ENCODE measurements around the gene HOXD9.
A peak's percentile ranks its signal among the peaks of the same experiment; 100 is the strongest.

HOXD9 gene

DNA sequence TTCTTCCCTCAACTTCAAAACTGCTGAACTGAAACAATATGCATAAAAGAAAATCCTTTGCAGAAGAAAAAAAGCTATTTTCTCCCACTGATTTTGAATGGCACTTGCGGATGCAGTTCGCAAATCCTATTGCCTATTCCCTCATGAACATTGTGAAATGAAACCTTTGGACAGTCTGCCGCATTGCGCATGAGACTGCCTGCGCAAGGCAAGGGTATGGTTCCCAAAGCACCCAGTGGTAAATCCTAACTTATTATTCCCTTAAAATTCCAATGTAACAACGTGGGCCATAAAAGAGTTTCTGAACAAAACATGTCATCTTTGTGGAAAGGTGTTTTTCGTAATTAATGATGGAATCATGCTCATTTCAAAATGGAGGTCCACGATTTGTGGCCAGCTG is 15.4 kb downstream of the HOXD9 start:
- no peak for DNase-seq (ENCODE audit: low spot score)

DNA sequence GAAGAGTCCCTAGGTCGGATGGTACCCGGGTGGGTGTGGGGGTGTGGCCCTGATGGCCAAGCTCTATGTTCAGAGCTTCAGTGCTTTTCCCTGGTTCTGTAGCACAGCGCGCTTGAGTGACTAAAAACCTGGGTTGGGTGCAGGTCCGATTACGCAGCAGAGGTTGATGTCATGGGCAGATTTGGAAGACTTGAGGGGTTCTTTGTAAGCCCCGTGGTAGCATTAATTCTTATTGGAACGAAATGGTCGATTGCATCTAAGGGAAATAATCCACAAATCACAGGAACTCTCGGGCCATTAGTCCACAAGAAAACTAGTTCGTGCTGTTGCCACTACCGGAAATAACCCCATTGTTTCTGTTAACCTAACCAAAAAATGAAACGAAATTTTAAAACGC is 16.0 kb downstream of the HOXD9 start:
- no peak for DNase-seq (ENCODE audit: low spot score)

DNA sequence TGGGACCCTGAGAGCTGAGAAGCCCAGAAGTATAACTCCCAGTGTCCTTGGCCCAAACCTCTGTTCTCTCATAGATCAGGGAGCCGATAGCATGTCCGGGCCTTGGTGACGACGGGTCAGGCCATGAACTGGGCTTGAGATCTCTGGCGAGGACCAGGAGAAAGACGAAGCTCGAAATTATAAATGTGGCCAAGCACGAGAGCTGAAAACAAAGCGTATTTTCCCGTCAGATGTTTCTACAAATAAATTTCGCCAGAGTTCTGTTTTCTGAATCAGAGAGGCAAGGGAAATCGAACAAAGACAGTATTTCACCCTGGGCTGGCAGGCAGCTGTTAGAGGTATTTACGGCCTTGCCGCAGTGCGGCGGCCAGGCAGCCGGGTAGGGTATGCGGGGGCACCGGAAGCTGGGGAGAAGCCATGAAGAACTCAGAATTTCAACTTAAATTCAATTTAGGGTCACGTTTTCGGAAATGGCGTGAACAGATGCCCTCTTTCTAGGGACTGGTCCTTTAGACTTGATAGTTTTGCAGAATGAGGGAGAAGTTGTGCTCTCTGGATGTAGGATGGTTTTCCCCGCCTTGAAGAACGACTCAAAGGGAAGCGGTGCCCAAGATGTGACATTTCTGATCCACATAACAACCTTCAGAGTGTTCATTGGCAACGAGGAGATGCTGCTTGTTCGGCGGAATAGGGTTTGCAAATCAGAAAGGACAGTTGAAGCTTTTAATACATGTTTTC is 16.6 kb downstream of the HOXD9 start:
- DNase-seq (ENCODE audit: low spot score), result no peak

DNA sequence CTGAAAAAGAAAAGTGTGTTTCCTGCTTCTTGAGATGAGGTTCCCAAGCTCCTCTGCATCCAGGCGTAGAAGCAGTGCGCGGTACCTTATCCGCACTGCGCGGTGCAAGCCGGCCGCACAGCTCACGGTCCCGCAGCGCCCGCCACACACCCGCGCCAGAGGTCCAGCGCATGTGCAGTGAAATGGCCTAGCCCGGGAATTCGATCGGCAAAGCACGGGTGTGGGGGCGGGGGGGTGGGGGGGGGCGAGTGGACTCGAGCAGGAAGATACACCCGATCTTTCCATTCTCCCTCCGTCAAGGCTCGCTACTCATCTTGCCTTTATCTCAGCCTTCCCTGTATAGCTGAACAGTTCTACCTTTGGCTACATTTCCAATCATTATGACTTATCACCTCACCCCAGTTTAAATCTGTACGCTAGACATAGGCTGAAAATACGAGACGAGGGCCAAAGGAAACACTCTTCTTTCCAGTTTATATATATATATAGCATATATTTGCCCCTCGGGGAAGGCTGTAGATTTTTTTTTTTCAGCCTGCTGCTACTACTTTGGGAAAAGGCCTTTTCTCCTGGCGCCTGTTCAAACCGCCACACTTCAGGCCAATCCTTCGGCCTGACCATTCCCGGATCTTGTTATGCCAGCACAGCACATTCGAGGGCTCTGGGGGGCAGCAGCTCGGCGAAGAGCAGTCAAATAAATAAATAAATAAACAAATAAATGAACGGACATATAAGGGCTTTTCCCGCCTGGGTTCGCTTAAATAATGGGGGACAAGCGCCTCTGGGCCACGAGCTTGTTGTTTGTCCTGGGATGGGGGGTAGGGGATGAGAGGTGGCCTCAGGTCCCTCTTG is 17.4 kb downstream of the HOXD9 start:
- no peak for DNase-seq (ENCODE audit: low spot score)

DNA sequence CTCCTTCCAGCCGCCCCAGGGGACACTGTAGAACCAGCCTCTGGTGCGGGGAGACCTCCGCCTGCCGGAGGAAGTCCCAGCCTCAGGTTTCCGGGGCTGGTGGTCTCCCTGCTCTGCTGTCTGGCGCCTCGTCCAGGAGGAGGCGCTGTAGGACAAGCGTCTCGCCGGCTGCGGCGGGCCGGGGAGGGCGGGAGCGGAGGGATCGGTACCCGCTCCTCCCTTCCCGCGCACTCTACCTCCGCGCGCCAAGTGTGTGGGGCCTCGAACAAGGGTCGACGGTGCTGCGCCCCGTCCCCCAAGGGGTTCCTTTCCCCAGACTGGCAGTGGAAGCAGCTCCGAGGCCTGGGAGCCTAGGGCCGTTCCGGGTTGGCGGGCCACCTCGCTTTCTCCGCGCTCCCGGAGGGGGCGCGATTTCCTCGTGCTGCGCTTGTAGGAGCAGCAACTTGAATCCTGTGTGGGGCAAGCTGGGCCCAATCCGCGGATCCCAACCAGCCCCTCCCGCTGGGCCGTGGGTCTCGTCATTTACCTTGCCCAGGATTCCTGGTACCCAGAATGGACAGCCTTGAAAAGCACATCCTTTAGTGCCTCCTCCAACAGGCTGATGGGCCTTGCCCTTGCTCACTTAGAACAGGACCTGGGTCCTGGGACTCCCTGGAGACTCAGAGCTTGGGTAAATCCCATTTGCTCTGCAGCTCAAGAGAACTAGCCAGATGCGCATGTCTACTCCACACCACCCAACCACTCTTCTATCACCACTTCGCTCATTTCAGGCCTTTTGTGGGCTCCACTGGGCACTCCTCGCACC is 18.2 kb downstream of the HOXD9 start:
- peak; percentile 57 for DNase-seq (ENCODE audit: low spot score)

DNA sequence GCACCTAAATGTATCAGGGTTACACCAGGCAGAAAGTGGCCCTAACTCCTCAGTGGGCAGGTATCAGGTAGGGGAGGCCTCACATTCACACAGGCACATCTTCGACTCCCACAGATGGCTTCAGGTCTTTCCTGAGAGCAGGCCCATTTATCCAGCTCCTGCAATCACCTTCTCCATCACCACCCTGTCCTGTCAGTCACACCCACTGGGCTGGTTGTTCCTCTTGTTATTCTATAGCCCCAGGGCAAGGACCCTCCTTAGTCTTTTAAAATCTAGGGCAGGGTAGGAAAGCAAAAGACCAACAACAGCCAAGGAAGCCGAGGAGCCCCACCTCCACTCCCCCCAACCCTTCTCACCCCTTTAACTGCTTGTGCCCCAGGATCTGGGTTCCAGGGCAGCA is 19.8 kb downstream of the HOXD9 start:
- no peak for DNase-seq (ENCODE audit: low spot score)

DNA sequence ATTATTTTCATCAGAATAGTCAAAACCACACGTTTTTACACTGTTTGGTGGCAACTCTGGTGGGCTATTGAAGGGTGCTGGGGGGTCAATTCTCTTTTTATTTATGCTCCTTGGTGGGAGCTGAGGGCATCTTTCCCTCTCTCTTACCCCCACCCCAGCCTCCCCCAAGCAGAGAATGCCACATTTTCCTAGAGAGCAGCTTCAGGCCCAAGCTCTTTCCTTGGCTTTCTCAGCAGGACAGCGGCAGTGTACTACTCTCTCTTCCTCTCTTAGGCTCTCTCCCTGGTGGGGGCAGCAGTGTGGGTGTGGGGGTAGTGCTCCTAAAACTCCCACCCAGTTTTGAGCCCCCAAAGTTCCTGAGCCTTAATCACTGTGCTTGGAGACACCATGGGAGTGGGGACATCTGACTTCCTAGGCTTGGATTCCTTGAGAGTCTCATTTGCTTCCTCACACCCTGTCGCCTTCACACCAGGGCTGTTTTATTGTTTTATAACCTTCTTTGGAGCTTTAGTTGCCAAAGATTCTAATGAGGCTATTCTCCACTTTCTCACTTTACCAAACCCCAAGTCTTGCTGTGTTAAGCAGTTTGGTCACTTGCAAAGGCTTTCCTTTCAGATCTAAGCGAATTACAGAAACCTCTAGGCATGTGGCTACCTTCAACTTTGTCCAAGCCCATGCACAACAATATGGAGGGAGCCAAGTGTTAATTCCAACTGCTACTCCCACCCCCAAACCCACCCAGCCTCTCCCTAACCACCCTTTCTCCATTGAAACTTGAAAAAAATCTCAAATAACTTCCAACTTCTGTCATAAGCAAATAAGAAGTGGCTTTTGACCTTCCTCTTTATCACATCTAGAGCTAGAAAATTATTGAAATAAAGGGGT is 22.8 kb downstream of the HOXD9 start:
- no peak for DNase-seq (ENCODE audit: low spot score)

DNA sequence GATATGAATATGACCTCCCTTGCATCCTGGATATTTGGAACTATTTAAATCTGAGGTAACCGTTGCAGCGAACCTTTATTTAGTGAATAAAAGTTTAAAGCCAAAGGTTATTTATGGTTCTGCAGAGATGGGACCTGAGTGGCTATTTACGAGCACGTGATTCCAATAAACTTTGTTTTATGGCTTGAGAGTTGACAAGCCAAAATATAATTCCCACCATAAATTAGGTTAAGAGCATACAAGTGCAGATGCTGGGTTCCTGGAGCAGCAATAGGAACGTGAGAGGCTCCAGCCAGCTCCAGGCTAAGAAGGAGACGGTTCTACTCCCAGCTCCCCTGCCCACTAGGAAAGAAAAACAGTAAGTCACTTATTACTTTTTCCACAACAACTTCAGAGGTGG is 23.6 kb downstream of the HOXD9 start:
- no peak for DNase-seq (ENCODE audit: low spot score)

DNA sequence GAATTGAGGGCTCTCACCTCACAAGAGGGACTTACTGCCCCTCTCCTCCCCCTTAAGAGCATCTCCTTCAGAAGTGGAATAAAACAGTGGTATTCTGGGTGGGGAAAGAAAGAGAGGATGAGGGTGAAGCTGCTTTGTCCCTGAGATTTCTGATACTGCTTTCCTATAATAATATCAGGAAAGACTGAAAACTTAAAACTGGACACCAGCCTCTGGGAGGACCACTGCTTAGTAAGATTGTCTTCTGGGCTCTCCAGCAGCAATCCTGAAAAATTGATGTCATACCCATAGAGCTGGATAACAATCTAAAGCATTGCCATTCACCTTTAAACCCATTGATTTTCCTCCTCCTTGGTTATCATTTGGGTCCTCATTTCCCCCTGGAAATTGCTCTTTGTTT is 24.1 kb downstream of the HOXD9 start:
- no peak for DNase-seq (ENCODE audit: low spot score)

DNA sequence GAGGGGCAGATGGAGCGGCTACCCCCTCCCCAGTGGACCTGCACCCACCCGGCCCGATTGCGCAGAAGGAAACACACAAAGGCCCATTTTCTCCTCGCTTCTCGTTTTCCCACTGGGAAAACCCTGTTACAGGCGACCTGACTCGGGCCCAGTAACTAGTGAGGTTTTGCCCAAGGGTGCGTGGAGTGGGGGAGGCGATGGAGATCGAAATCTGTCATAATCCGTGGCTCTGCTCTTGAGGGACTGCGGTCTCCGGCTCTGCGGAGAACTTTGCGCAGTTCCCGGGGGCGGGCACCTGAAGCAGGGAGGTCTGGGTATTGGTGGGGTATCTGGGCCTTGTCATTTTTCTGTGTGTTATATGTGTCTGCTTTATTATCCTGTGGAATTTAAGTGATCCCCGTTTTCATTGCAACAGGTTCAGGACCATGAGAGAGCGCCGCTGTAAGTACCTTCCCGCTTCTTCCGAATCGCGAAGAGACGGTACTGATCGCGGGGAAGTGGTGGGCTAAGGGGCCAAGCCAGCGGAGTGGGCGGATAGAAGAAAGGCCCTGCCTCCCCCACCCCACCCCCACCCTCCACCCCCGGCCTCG is 24.8 kb downstream of the HOXD9 start:
- no peak for DNase-seq (ENCODE audit: low spot score)

DNA sequence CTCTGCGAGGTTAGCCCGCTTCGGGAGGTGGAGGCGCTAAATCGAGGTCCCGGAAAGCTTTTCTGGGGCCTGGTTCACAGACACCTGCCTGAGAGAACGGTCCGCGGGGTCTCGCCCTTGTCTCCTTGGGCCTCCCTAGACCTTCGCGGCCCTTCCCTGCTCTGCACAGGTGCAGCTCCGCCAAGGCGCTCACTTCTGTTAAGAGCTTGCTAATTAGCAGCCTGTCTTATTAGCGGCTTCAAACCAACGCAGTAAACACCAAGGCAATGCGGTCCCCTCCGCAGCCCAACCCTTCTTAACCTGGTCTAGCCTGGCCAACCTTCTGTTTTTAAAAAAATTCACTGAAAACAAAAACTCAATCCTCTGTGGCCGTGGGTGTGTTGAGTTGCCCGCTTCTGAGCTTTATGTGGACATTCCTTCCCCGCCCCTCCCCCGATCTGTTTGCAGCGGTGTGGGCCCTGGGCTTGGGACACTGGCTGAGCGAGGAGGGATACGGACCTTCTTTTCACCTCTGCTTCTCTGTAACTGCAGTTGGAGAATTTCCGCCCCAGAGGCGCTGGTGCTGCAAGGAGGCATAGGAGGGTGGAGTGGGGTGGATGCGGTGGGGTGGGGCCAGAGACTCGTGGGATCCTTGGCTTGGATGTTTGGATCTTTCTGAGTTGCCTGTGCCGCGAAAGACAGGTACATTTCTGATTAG is 25.4 kb downstream of the HOXD9 start:
- DNase-seq (ENCODE audit: low spot score), result no peak

DNA sequence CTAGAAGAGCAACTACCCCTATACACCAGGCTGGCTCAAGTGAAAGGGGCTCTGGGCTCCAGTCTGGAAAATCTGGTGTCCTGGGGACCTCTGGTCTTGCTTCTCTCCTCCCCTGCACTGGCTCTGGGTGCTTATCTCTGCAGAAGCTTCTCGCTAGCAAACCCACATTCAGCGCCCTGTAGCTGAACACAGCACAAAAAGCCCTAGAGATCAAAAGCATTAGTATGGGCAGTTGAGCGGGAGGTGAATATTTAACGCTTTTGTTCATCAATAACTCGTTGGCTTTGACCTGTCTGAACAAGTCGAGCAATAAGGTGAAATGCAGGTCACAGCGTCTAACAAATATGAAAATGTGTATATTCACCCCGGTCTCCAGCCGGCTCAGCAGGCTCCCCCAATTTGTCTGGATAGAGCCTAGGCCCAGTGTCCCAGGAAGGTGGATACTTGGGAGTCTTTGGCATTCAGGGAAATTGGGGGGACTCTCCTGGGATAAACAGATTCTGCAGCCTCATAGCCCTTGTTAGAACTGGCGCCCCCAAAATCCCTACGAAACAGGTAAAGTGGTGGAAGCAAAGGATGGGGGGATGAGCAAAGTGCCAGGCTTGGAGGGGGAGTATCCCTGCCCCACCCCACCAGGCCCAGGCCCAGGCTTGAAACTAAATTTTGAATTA is 26.4 kb downstream of the HOXD9 start:
- no peak for DNase-seq (ENCODE audit: low spot score)

DNA sequence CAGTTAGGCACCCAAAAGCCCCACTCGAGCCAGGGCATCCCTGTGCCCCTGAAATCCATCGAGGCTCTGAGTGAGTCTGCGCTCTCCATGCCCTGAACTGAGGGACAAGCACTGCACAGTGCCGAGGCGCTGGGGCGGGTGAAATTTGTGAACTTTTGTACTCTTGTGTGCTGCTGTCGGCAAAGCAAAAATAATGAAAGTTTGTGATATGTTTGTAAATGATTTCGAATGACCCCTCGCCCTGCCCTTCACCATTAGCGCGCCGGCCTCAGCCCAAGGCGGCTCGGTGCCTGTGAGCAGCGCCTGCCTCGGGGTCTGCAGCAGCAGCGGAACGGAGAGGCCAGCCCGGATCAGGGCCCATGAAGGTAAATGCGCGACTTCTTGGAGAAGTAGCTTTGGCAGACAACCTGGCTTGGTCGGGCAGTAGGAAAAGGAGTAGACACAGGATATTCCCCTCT is 27.0 kb downstream of the HOXD9 start:
- no peak for DNase-seq (ENCODE audit: low spot score)

DNA sequence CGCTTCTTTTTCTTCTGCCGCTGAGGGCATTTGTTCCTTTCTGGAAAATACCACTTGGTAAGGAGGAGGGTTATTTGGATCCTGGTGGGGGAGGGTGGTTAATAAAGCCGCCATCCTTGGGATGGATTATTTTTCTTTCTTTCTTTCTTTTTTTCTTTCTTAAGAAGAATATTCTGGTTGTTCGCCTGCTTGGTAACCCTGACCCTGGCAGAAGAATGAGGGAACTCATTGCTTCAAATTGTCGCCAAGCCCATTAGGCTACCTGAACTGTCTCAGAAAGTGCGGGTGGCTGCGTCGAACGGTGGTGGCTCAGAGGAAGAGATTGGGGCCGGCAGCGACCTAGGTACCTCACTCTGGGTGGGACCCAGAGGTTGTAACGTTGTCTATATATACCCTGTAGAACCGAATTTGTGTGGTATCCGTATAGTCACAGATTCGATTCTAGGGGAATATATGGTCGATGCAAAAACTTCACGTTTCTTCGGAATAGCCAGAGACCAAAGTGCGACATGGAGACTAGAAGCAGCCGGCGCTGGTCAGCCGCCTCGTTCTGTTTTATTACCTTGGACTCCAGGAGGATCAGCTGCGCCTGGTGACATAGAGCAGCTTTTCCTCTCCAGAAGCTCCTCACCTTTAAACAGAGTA is 27.5 kb downstream of the HOXD9 start:
- DNase-seq (ENCODE audit: low spot score), result no peak

DNA sequence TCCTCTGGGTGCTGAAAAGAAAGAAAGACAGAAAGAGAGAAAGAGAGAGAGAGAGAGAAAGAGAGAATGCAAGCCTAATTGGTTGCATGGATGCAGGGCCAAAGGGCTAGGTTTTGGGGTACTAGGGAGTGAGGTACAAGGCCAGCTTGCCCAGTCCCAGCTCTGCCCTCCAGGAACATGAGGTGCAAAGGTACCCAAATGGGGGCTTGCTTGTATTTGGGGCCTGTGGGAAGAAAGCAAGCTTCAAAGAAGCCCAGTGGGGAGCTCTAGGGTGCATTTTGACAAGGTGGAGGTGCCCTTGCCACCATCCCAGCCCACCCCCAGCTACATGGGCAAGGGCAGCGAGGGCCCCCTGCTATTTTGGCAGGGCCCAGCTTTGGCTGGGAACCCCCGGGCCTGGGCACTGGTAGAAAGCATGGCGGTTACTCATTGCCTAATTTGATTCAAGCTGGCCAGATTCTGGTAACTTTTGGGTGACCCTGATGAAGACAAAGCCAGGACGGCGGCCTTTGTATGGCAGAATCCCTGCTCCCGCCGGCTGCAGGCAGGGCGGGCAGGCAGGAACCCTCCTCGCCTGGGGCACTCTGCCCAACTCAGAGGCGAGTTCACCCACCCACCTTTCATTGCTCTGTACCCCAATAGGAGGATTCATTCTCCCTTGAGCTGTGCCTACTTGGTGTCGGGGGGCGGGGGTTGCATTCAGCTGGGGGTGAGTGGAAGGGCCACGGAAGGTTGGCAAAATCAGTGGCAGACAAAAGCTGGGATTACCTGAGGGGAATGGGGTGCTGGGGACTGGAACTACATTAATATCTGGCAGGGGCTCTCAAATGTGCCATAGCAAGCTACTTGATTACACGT is 28.3 kb downstream of the HOXD9 start:
- DNase-seq (ENCODE audit: low spot score), result no peak

DNA sequence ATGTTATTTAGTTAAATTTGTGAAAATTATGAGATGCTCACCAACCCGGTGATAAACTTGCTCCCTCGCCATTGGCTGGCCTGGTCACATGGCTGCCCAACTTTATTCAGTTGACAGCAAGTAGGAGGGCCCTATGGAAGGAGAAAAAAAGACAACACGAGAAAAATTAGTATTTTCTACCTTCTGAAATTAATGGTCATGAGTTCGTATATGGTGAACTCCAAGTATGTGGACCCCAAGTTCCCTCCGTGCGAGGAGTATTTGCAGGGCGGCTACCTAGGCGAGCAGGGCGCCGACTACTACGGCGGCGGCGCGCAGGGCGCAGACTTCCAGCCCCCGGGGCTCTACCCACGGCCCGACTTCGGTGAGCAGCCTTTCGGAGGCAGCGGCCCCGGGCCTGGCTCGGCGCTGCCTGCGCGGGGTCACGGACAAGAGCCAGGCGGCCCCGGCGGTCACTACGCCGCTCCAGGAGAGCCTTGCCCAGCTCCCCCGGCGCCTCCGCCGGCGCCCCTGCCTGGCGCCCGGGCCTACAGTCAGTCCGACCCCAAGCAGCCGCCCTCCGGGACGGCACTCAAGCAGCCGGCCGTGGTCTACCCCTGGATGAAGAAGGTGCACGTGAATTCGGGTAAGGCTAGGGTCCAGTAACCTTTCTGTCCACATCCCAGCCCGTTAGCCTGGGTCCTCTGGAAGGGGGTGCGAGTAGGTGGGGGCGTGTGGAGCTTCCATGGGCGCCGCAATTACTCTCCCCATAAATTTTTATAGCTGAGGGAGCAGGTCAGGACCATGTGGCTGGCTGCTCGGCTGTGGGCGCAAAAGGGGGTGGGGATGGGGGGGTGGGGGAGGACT is 29.1 kb downstream of the HOXD9 start, which contains the start of gene HOXD4:
HOXD4 (plus strand) TSS at position 109 of the 846 bp plus-strand sequence; CDS start at position 193, 84 bp downstream.
- DNase-seq (ENCODE audit: low spot score), result no peak
